Neural cell (in vitro differentiated cells): ENCODE data around the gene CPAMD8. TPM values are rescaled to one million over a fixed set of nuclear protein-coding genes. Genes with fewer than 3 reads are reported as not detected.

Experiments used
- H2AFZ ChIP-seq: fragments of 200-600, 300-800 bp; sonication (generic), shearing (Covaris generic); 2 replicates; pipeline ENCODE4 v1.6.0; 2014; ENCODE audit warnings: low read depth, mild to moderate bottlenecking, antibody characterized with exemption, low read length, moderate library complexity
- H3F3A ChIP-seq: fragments of 200-600 bp; shearing (Covaris generic); 2 replicates; pipeline ENCODE4 v1.6.1; 2016; ENCODE audit warnings: mild to moderate bottlenecking, moderate library complexity, mixed read lengths, antibody characterized with exemption, low read length; ENCODE audit not compliant: insufficient read depth, poor library complexity, severe bottlenecking
- H3K27ac ChIP-seq: fragments of 200-600, 300-800 bp; sonication (generic), shearing (Covaris generic); 2 replicates; pipeline ENCODE4 v1.5.1; 2014; ENCODE audit warnings: mild to moderate bottlenecking, low read length, moderate library complexity
- H3K27me3 ChIP-seq: fragments of 300-800, 200-600 bp; sonication (generic), shearing (Covaris generic); 2 replicates; pipeline ENCODE4 v1.6.0; 2014; ENCODE audit warnings: mild to moderate bottlenecking, low read depth, low read length, moderate library complexity; ENCODE audit not compliant: insufficient read depth
- H3K36me3 ChIP-seq: fragments of 300-800, 200-600 bp; sonication (generic), shearing (Covaris generic); 2 replicates; pipeline ENCODE4 v1.5.1; 2014; ENCODE audit warnings: mild to moderate bottlenecking, antibody characterized with exemption, low read length, moderate library complexity; ENCODE audit not compliant: insufficient read depth
- H3K4me2 ChIP-seq: fragments of 300-800, 200-600 bp; sonication (generic), shearing (Covaris generic); 2 replicates; pipeline ENCODE4 v1.6.0; 2014; ENCODE audit warnings: mild to moderate bottlenecking, low read length
- H3K4me3 ChIP-seq: fragments of 300-800, 200-600 bp; sonication (generic), shearing (Covaris generic); 2 replicates; pipeline ENCODE4 v1.5.1; 2014; ENCODE audit warnings: mild to moderate bottlenecking, low read length, moderate library complexity
- H3K79me2 ChIP-seq: fragments of 200-600 bp; shearing (Covaris generic); replicated peaks from 2 replicates; pipeline ENCODE4 v1.6.0; 2014; ENCODE audit warnings: mild to moderate bottlenecking, low read length, moderate library complexity; ENCODE audit not compliant: insufficient read depth
- H3K9ac ChIP-seq: fragments of 300-800, 200-600 bp; sonication (generic), shearing (Covaris generic); 2 replicates; pipeline ENCODE4 v1.6.1; 2016; ENCODE audit warnings: mild to moderate bottlenecking, low read length, mixed read lengths
- H3K9me2 ChIP-seq: fragments of 200-600 bp; shearing (Covaris generic); 2 replicates; pipeline ENCODE4 v1.6.1; 2016; ENCODE audit warnings: mild to moderate bottlenecking, low read length, mixed read lengths; ENCODE audit not compliant: insufficient read depth
- H3K9me3 ChIP-seq: fragments of 200-600, 300-800 bp; sonication (generic), shearing (Covaris generic); 2 replicates; pipeline ENCODE4 v1.6.1; 2016; ENCODE audit warnings: mild to moderate bottlenecking, mixed run types, low read length, moderate library complexity, mixed read lengths
- H4K20me1 ChIP-seq: fragments of 200-600 bp; shearing (Covaris generic); 2 replicates; pipeline ENCODE4 v1.6.1; 2016; ENCODE audit warnings: mild to moderate bottlenecking, mixed run types; ENCODE audit not compliant: insufficient read depth
- EP300 ChIP-seq: fragments of 450-650 bp; conservative IDR thresholded peaks from 2 replicates; pipeline ENCODE4 v1.6.1; 2014; ENCODE audit warnings: antibody characterized with exemption, mild to moderate bottlenecking, moderate library complexity; ENCODE audit not compliant: poor library complexity, severe bottlenecking
- EZH2 ChIP-seq: fragments of 200-600, 300-800 bp; shearing (Covaris generic), sonication (generic); IDR thresholded peaks from 2 replicates; pipeline ENCODE4 v1.6.1; 2014; ENCODE audit warnings: antibody characterized with exemption, low read length, borderline replicate concordance, mild to moderate bottlenecking; ENCODE audit not compliant: insufficient read depth, poor library complexity, severe bottlenecking
- MXI1 ChIP-seq: fragments of 450-650 bp; conservative IDR thresholded peaks from 2 replicates; pipeline ENCODE4 v1.6.1; 2014; ENCODE audit warnings: antibody characterized with exemption, mild to moderate bottlenecking; ENCODE audit not compliant: poor library complexity, severe bottlenecking
- POLR2AphosphoS5 ChIP-seq: IDR thresholded peaks from 2 replicates; pipeline ENCODE4 v1.6.1; 2012
- RAD21 ChIP-seq: fragments of 450-650 bp; conservative IDR thresholded peaks from 2 replicates; pipeline ENCODE4 v1.6.1; 2014; ENCODE audit warnings: antibody characterized with exemption, mild to moderate bottlenecking, moderate library complexity
- SMC3 ChIP-seq: fragments of 450-650 bp; conservative IDR thresholded peaks from 2 replicates; pipeline ENCODE4 v1.6.1; 2014; ENCODE audit warnings: antibody characterized with exemption, mild to moderate bottlenecking, moderate library complexity; ENCODE audit not compliant: poor library complexity
- TAF1 ChIP-seq: IDR thresholded peaks from 2 replicates; pipeline ENCODE4 v1.6.1; 2012; ENCODE audit warnings: low read depth
- polyA plus RNA-seq: library from polyadenylated mRNA; depleted of rRNA; stranded (reverse); fragments of >200 nt; gene quantifications from 2 replicates; pipeline ENCODE4 v1.2.3, GENCODE V29; 2014
- TF ChIP-seq, protein P1 (sequence below): fragments of 450-650 bp; IDR thresholded peaks from 2 replicates; pipeline ENCODE4 v1.5.1; 2014; ENCODE audit warnings: antibody characterized with exemption, mild to moderate bottlenecking, moderate library complexity; ENCODE audit not compliant: poor library complexity, severe bottlenecking
- TF ChIP-seq, protein P2 (sequence below): IDR thresholded peaks from 2 replicates; pipeline ENCODE4 v1.6.1; 2012; ENCODE audit warnings: borderline replicate concordance

The CPAMD8 gene
- polyA plus RNA-seq, 1 donor from 2014 or later, result 1.9 TPM

DNA sequence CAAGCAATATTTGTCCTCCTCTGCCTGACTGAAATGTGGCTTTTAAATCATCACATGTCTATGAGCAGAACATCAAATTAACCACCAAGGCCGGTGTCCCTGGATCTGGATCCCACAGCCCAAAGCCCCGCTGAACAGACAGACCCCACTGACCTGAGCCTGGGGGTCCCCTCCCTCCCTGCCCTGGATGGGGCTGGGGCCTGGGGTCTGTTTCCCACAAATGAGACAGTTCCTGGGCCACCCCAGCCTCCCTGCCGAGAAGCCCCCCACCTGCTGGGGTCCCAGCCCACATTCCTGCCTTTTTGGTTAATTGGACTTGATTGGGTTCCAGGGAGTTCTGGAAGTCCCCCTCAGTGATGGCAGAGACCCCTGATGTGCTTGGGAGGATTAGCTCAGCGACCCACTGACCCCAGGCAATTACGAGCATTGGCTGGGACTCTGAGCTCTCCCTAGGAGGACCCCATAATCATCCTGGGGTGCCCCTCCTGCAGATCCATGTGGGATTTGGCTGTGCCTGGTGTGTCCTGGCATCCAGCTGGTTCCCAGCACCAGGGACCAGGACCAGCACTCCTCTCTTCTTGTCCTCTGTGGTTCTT lies 19.4 kb upstream of the CPAMD8 start:
- Histone ChIP-seq H3K36me3 (no peaks in the 10 kb centered on the region), H3K4me3 (no peak overlapping the region), H3K9me2 (no peaks in the 10 kb centered on the region), H3K27ac (no peak overlapping the region), H3K9me3 (no peaks in the 10 kb centered on the region), H3K79me2 (no peaks in the 10 kb centered on the region), H3K27me3 (no peaks in the 10 kb centered on the region), H2AFZ (no peak overlapping the region), H3K4me2 (no peak overlapping the region), H4K20me1 (no peaks in the 10 kb centered on the region), H3F3A (no peaks in the 10 kb centered on the region), H3K9ac (no peak overlapping the region)
- TF ChIP-seq, protein P1, sequence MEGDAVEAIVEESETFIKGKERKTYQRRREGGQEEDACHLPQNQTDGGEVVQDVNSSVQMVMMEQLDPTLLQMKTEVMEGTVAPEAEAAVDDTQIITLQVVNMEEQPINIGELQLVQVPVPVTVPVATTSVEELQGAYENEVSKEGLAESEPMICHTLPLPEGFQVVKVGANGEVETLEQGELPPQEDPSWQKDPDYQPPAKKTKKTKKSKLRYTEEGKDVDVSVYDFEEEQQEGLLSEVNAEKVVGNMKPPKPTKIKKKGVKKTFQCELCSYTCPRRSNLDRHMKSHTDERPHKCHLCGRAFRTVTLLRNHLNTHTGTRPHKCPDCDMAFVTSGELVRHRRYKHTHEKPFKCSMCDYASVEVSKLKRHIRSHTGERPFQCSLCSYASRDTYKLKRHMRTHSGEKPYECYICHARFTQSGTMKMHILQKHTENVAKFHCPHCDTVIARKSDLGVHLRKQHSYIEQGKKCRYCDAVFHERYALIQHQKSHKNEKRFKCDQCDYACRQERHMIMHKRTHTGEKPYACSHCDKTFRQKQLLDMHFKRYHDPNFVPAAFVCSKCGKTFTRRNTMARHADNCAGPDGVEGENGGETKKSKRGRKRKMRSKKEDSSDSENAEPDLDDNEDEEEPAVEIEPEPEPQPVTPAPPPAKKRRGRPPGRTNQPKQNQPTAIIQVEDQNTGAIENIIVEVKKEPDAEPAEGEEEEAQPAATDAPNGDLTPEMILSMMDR, result no peak
- no peak for TF ChIP-seq EP300
- no peak for TF ChIP-seq MXI1
- no peak for TF ChIP-seq POLR2AphosphoS5
- TF ChIP-seq RAD21, result no peak
- TF ChIP-seq TAF1, result no peak
- TF ChIP-seq EZH2, result no peak
- TF ChIP-seq, protein P2, sequence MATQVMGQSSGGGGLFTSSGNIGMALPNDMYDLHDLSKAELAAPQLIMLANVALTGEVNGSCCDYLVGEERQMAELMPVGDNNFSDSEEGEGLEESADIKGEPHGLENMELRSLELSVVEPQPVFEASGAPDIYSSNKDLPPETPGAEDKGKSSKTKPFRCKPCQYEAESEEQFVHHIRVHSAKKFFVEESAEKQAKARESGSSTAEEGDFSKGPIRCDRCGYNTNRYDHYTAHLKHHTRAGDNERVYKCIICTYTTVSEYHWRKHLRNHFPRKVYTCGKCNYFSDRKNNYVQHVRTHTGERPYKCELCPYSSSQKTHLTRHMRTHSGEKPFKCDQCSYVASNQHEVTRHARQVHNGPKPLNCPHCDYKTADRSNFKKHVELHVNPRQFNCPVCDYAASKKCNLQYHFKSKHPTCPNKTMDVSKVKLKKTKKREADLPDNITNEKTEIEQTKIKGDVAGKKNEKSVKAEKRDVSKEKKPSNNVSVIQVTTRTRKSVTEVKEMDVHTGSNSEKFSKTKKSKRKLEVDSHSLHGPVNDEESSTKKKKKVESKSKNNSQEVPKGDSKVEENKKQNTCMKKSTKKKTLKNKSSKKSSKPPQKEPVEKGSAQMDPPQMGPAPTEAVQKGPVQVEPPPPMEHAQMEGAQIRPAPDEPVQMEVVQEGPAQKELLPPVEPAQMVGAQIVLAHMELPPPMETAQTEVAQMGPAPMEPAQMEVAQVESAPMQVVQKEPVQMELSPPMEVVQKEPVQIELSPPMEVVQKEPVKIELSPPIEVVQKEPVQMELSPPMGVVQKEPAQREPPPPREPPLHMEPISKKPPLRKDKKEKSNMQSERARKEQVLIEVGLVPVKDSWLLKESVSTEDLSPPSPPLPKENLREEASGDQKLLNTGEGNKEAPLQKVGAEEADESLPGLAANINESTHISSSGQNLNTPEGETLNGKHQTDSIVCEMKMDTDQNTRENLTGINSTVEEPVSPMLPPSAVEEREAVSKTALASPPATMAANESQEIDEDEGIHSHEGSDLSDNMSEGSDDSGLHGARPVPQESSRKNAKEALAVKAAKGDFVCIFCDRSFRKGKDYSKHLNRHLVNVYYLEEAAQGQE, result no peak
- no peak for TF ChIP-seq SMC3

GRCh38 chr19:17043744-17044143 lies 17.1 kb upstream of the CPAMD8 start:
- H3K27ac ChIP-seq, result no peak overlapping the region
- H3K9me3 ChIP-seq, result no peaks in the 10 kb centered on the region
- H4K20me1 ChIP-seq, result no peaks in the 10 kb centered on the region
- no peak overlapping the region for H2AFZ ChIP-seq
- H3K79me2 ChIP-seq, result no peaks in the 10 kb centered on the region
- no peaks in the 10 kb centered on the region for H3K27me3 ChIP-seq
- H3F3A ChIP-seq, result no peaks in the 10 kb centered on the region
- no peaks in the 10 kb centered on the region for H3K36me3 ChIP-seq
- no peak overlapping the region for H3K4me2 ChIP-seq
- no peaks in the 10 kb centered on the region for H3K9me2 ChIP-seq
- H3K9ac ChIP-seq, result no peak overlapping the region
- TF ChIP-seq, protein P1, result no peak
- no peak for TF ChIP-seq EP300
- no peak for TF ChIP-seq EZH2
- TF ChIP-seq, protein P2, result no peak
- TF ChIP-seq RAD21, result no peak
- TF ChIP-seq SMC3, result no peak
- no peak for TF ChIP-seq TAF1
- TF ChIP-seq POLR2AphosphoS5, result no peak
- no peak for TF ChIP-seq MXI1
- no peak overlapping the region for H3K4me3 ChIP-seq
